GM21360 (cell line): ENCODE results near the gene IDS.

Experiments
- ATAC-seq: cut with Tn5 transposase; IDR thresholded peaks from one replicate; pipeline ENCODE4 v1.9.1; 2021; ENCODE audit warnings: mild to moderate bottlenecking, moderate library complexity; ENCODE audit not compliant: unreplicated experiment

IDS gene

DNA sequence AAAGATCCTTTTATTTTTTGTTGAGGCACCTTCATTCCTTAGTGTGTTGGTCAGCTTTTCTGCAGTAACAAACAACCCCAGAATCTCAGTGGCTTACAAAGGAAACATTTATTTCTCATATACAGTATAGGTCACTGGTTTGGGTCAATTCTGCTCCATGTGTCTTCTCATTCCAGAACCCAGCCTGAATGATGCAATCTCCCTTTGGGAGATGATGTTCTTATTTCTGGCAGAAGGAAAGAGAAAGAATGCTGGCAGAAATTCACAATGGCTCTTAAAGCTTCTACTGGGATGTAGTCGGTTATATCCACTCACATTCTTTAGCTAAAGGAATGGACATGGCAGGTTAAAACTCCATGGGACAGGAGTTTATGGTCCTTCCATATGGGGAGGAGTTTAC lies 42.3 kb downstream of the IDS start:
- no peak for ATAC-seq

DNA sequence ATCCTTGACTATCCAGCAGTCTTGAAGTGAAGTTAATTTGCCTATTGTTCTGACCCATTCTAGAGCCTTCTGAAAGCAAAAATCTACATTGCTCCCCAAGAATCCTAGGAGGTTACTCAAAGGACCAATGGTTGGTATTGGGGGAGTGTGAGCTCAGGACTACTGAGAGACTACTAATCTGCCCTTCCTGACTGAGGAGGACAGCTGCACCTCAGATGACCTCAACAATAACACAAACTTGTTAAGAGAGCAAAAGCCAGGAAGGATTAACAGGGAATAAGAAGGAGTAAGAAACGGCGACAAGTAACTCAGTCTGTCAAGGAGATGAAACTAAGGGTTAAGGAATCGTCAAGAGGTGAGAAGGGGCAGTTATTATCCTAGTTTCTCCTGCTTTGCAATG lies 43.4 kb downstream of the IDS start:
- no peak for ATAC-seq

- ATAC-seq = no peak
Observed at GRCh38 chrX:149458586-149458985, 46.5 kb downstream of the IDS start.

DNA sequence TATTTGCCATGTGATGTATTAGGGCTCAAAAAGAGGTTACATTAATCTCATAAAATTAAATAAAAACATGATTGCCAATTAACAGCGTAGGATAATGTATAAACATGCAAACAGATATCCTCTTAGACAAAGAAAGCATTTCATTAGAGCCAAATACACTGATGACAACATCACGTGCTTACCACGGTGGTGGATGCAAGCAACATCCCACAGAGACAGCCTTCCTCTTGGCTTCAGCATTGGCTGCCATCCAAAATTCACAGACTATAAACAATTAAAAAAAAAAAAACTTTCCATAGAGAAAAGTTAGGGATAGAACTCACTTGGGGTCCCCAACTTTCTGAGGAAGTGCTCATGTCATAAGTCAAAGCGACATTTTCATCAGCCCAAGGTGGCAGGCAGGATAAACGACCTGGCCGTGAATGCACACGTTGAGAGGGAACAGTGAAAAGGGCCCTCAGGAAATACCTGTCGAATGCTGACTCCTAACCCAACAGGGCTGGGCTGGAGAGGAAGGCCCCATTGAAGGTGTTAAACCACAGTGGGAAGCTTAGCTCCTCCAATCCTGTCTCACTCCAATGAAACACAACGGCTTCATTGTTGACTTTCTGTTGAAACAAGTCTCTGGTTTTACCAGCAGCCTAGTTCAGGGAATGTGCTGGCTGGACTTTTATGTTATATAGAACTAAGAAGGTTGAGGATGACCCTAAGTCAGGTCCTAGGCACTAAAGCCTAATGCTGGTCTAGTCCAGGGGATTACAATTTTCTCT lies 48.4 kb downstream of the IDS start:
- no peak for ATAC-seq

GRCh38 chrX:149455934-149456333 lies 49.2 kb downstream of the IDS start:
- no peak for ATAC-seq

DNA sequence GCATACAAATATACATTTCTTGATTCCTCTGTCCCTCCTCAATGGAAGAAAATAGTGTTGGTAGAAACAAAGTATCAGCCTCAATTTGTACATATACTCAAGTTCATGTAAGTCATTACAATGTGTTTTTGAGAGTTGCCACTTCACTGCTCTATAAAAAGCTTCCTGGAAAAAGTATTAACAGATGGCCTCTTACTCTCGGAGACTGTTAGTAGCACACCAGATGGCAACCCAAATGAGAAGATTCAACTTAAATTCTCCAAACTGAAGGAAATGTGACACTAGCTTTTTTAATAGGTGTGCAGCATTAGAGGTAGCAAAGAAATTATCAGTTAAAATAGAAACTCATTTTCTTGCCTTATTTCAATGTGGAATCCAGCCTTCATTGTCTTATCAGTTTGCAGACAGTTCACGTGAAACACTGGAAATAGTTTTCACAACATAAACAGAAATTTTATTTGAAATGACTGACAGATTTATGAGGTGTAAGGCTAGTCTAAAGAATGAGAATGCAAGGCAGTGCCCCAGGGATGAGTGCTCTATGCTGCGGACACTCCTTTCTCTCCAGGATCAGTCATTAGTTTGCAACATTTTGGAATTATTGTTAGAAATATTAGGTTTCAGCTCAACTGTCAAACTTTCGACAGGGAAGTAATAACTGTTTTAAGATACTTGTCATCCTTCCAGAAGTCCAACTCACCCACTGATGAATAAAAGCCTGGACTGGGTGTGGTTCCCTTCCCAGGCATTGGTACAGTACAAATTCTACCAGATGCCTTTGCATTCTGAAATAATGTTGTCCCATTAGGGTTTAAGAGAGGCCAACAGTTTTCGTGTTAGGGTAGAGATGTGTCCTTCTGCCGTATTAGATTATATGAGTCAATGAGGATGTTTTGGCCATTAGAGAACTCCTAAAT lies 50.9 kb downstream of the IDS start:
- ATAC-seq = no peak

DNA sequence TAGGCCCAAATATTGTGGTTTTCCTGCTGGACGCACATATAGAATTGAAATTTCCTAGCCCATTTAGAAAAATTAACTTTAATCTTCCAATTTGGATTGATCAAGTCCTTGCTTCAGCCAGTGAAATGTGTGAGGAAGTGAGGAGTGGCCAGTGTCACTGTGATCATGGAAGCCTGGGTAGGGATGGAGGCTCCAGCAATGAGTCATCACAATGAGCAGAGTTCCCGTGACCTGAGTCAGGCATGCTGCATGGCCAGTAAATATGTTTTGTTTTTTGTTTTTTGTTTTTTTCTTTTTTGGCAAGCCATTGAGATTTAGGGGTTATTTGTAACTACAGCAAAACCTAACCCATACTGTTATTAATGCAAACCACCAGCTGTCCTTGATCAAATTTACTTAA lies 52.1 kb downstream of the IDS start:
- no peak for ATAC-seq

- ATAC-seq = no peak
Observed at GRCh38 chrX:149433451-149433850, 71.7 kb downstream of the IDS start.

GRCh38 chrX:149433051-149433450 lies 72.1 kb downstream of the IDS start:
- no peak for ATAC-seq
